GM19455 (cell line): ENCODE measurements around the gene AFF3.
"Not testable (repeated sequence)": the region's sequence is repeated elsewhere in the genome, so short reads cannot be mapped to it uniquely, and the experiment has no call there.

Source experiments
- ATAC-seq: cut with Tn5 transposase; IDR thresholded peaks from one replicate; pipeline ENCODE4 v1.9.1; 2021; ENCODE audit not compliant: unreplicated experiment

The AFF3 gene, protein sequence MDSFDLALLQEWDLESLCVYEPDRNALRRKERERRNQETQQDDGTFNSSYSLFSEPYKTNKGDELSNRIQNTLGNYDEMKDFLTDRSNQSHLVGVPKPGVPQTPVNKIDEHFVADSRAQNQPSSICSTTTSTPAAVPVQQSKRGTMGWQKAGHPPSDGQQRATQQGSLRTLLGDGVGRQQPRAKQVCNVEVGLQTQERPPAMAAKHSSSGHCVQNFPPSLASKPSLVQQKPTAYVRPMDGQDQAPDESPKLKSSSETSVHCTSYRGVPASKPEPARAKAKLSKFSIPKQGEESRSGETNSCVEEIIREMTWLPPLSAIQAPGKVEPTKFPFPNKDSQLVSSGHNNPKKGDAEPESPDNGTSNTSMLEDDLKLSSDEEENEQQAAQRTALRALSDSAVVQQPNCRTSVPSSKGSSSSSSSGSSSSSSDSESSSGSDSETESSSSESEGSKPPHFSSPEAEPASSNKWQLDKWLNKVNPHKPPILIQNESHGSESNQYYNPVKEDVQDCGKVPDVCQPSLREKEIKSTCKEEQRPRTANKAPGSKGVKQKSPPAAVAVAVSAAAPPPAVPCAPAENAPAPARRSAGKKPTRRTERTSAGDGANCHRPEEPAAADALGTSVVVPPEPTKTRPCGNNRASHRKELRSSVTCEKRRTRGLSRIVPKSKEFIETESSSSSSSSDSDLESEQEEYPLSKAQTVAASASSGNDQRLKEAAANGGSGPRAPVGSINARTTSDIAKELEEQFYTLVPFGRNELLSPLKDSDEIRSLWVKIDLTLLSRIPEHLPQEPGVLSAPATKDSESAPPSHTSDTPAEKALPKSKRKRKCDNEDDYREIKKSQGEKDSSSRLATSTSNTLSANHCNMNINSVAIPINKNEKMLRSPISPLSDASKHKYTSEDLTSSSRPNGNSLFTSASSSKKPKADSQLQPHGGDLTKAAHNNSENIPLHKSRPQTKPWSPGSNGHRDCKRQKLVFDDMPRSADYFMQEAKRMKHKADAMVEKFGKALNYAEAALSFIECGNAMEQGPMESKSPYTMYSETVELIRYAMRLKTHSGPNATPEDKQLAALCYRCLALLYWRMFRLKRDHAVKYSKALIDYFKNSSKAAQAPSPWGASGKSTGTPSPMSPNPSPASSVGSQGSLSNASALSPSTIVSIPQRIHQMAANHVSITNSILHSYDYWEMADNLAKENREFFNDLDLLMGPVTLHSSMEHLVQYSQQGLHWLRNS (N-terminal part only)

DNA sequence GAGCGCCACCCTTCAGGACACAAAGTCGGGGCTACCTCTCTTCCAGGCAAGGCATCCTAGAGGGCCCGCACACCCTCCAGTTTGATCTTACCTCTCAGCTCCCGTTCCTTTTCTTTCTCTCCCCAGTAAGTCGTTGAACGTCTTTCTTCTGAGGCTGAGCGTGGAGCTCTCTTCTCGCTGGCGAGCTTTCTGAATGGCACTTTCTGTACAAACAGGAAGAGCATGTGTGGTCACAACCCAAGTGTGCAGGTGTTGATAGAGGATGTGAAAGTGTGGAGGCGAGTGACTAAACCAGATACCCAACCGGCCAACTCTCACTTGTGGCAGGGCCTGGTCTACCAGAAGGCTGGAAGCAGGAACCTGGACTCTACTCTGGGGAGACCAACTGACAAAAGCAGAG lies at the start of gene AFF3:
AFF3 (minus strand) TSS at position 198 of the 400 bp plus-strand sequence. CDS start 38,136 bp downstream, outside the sequence.
- peak; percentile 93 for ATAC-seq

DNA sequence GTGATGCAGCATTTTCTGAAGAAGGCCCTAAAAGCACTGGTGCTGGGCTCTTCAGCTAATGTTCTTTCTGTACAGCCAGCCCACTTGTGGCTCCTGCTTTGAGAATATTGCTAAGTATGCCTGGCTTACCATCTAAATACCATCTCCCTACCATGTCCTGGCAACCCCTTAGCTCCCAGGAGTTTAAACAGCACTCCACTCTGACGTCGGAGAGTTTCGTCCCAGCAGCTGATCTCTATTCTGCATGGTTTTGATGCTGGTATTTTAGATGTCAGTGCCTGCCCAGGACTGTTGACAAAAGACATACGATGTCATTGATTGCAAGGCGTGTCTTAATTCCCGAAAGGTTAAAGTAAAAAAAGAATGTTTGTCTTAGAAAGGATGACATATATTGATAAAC lies 47.0 kb upstream of the AFF3 start:
- ATAC-seq = no peak

DNA sequence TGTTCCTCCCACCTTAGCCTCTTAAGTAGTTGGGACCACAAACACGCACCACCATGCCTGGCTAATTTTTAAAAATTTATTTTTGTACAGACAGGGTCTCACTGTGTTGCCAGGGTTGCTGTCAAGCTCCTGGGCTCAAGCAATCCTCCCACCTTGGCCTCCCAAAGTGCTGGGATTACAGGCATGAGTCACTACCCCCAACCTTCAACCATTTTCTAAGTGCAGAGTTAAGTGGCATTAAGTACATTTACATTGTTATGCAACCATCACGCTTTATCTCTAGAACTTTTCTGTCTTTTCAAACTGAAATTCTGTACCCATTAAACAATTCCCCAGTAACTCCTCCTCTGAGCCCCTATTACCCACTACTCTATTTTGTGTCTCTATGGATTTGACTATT lies 45.9 kb upstream of the AFF3 start:
- no peak for ATAC-seq

GRCh38 chr2:100186126-100186525 lies 43.7 kb upstream of the AFF3 start:
- ATAC-seq = no peak

- no peak for ATAC-seq
Measured at GRCh38 chr2:100185516-100185915, 43.1 kb upstream of the AFF3 start.

DNA sequence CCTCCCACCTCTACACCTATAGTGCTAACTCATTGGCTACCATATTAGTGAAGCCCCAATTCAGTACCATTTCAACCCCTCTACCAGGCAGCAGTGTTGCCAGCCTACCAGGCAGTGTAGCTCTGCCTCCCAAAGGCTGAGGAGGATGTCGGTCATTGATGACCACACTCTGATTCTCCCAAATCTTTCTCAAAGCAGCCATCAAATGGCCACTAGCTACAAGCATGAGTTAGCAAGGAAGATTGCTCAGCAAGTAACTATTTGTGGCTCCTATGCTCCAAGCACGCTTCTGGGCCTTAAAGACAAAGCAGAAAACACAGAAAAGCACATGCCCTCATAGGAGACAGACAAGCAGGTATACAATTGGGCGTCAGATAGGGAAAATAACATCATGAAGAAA lies 42.7 kb upstream of the AFF3 start:
- ATAC-seq = no peak

DNA sequence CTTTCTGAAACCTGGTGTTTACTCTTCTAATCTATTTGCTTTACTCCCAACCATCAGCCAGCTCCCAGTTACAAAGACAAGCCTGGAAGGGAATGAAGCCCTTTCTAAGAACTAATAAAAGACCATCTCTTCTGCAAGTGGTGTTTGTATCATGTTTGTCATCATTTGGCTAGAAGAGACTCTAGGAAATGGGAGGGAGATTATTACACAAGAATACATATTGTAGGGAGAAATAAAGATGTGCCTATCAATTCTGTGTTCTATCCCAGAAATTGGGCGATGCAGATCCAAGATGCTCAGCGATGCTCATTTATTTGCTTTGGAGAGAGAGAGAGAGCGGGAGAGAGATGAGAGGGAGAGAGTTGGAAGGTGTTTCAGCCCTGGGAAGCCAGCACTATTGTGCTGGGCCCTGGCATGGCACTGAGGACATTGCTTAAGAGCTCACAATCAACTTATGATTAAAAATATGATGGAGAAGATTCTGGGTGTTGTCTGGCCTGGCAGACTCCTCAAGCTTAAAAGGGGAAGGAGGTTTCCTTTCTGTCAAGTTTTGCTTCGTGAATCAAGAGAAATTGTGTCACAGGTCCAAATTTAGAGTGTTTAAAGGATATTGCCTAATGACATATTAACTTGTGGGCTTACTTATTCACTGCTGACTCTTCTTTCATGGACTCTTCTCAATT lies 41.8 kb upstream of the AFF3 start:
- no peak for ATAC-seq

GRCh38 chr2:100182494-100183361 lies 40.3 kb upstream of the AFF3 start:
- no peak for ATAC-seq

GRCh38 chr2:100180503-100180902 lies 38.1 kb upstream of the AFF3 start:
- no peak for ATAC-seq

DNA sequence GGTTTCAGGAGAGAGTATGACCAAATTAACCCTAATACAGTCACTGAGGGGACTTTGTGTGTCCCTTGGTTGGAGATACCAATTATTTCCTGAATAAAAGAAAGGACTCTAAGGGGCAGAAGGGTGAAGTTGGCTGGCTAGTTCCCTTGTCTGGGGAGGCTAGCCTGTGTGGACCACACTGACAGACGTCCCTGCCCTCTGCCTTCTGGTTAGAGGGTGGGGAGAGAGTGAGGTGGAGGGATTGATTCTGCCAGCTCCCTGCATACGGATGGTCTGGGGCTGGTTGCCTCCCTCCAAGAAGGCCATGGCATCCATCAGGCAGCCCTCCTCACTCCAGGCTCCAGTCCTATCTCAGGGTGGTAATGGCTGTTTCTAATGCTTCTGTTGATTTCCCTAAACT lies 37.4 kb upstream of the AFF3 start:
- ATAC-seq = no peak

DNA sequence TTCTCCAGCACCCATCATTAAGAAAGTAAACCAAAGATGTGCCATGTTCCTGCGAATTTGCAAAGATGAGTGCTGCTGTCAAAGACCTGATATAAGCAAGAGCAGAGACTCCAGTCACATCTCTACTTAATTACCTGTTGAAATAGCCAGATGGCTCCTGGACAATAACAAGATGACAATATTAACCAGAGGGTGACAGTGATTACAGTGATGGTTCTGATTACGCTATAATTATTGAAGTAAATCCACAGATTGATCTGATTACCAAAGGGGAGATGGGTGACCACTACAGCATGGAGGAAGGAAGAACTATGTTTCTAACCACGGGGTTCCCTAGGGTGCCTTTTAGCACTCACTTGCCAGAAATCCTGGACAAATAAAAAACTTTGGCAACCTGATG lies 36.5 kb upstream of the AFF3 start:
- ATAC-seq = no peak

- no peak for ATAC-seq
Measured at GRCh38 chr2:100178085-100178788, 35.8 kb upstream of the AFF3 start.

- ATAC-seq = no peak
Measured at GRCh38 chr2:100176925-100177324, 34.5 kb upstream of the AFF3 start.

DNA sequence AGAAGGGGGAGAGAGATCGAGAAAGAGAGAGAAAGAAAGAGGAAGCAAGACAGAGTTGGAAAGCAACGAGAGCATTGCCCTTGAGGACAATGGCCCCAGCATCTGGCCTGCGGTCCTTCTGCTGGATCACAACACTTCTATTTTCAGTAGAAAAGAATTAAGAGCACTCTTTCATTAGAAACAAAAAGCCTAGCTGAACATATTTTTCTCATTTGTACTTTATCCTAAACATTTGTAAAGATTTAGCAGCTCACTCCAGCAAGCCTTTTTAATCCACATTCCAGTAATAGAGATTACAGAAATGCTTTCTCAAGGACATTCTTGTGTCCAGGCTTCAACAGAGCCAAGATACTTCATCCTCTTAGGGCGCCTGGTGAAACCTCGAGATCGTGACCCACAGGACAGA lies 31.6 kb upstream of the AFF3 start:
- no peak for ATAC-seq

GRCh38 chr2:100166701-100167100 lies 24.3 kb upstream of the AFF3 start:
- no peak for ATAC-seq

DNA sequence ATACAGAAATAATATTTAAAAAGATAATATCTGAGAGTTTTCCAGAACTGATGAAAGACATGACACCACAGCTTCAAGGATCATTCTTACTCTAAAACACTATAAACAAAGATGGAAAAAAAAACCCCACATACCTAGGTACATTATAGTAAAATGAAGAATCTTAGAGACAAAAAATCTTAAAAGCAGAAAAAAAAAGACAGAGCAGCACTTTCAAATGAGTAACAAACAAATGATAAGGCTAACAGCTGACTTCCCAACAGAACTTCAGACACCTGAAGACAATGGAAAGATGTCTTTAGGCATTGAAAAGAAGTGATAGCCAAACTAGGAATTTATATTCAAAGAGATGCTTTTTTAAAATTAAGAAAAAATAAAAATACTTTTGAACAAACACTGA lies 21.2 kb upstream of the AFF3 start:
- ATAC-seq = no peak

DNA sequence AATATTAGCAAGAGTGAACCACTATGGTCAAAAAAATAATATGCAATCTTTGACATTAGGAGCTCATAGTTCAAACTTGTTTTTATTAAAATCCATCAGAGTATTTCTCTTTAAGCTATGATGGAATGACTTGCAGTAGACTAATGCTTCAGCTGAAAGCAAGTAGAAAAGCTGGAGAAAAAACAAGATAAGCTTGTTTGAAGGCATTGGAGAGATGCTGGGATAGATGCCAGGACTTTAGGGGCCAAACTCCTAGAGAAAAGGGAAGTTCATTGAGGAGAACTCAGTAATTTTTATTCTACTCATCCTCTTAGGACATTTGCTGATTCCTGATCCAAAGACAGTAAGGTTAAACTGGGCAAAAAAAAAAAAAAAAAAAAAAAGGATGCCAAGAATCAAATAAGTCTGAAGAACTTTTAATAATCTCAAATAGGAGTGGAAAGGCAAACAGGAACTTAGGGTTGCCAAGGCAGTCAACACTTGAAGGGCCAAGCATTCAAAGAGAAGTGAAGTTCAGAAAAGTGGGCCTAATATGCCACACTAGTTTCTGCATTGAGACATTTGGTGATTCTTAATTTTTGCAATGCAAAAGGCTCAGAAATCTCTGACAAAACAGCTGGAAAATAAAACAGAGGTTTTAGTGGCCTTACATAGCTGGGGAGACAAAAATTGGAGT lies 19.7 kb upstream of the AFF3 start:
- no peak for ATAC-seq

GRCh38 chr2:100160396-100160795 lies 18.0 kb upstream of the AFF3 start:
- ATAC-seq = no peak

DNA sequence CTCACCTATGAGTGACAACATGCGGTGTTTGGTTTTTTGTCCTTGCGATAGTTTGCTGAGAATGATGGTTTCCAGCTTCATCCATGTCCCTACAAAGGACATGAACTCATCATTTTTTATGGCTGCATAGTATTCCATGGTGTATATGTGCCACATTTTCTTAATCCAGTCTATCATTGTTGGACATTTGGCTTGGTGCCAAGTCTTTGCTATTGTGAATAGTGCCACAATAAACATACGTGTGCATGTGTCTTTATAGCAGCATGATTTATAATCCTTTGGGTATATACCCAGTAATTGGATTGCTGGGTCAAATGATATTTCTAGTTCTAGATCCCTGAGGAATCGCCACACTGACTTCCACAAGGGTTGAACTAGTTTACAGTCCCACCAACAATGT lies 9.4 kb upstream of the AFF3 start:
- ATAC-seq = not testable (repeated sequence)
